Fibroblast of lung (primary cell): ENCODE results near the gene PTPRU. TPM values are rescaled to one million over a fixed set of nuclear protein-coding genes. Genes with fewer than 3 reads are reported as not detected.

Experiments used
- DNase-seq, 2 donors: peaks; one replicate each; pipeline versions ENCODE4 v3.0.0 to v3.0.0-alpha.2; 2010; ENCODE audit warnings: low read depth in 2 of 2
- H2AFZ ChIP-seq: 2 replicates; pipeline ENCODE4 v1.5.1; 2012; ENCODE audit warnings: low read length, control low read depth, inconsistent platforms
- H3K27ac ChIP-seq: 2 replicates; pipeline ENCODE4 v1.5.1; 2011; ENCODE audit warnings: low read length, control low read depth; ENCODE audit not compliant: insufficient read depth
- H3K27me3 ChIP-seq: 2 replicates; pipeline ENCODE4 v1.5.1; 2011; ENCODE audit warnings: mild to moderate bottlenecking, low read length; ENCODE audit not compliant: control insufficient read depth, insufficient read depth
- H3K36me3 ChIP-seq: 2 replicates; pipeline ENCODE4 v1.5.1; 2011; ENCODE audit warnings: low read length; ENCODE audit not compliant: control insufficient read depth, insufficient read depth
- H3K4me1 ChIP-seq: 2 replicates; pipeline ENCODE4 v1.5.1; 2011; ENCODE audit warnings: low read length; ENCODE audit not compliant: control insufficient read depth, insufficient read depth; ENCODE audit errors: extremely low read depth
- H3K4me2 ChIP-seq: 2 replicates; pipeline ENCODE4 v1.5.1; 2011; ENCODE audit warnings: low read length, control low read depth; ENCODE audit not compliant: insufficient read depth; ENCODE audit errors: extremely low read depth
- H3K4me3 ChIP-seq, 4 experiments: fragments of 200-600 bp in 1 of 4; sonication (generic) in 1 of 4; replicated peaks in 1 of 4; 2 replicates each; pipeline ENCODE4 v1.5.1; 2011 to 2016; ENCODE audit warnings: low read length in 4 of 4, low read depth in 3 of 4, mild to moderate bottlenecking in 3 of 4, control low read depth in 2 of 4, inconsistent platforms in 1 of 4, mixed read lengths in 1 of 4; ENCODE audit not compliant: insufficient read depth in 1 of 4; ENCODE audit errors: control extremely low read depth in 1 of 4
- H3K79me2 ChIP-seq: 2 replicates; pipeline ENCODE4 v1.5.1; 2012; ENCODE audit warnings: mild to moderate bottlenecking, low read length, inconsistent platforms; ENCODE audit not compliant: control insufficient read depth, insufficient read depth
- H3K9ac ChIP-seq: 2 replicates; pipeline ENCODE4 v1.5.1; 2011; ENCODE audit warnings: mild to moderate bottlenecking, low read length, control low read depth; ENCODE audit not compliant: insufficient read depth
- H3K9me3 ChIP-seq: 2 replicates; pipeline ENCODE4 v1.5.1; 2012; ENCODE audit warnings: low read depth, low read length; ENCODE audit not compliant: control insufficient read depth, insufficient read depth
- H4K20me1 ChIP-seq: 2 replicates; pipeline ENCODE4 v1.5.1; 2011; ENCODE audit warnings: low read length; ENCODE audit not compliant: control insufficient read depth, insufficient read depth; ENCODE audit errors: extremely low read depth
- CTCF ChIP-seq, 2 donors: IDR thresholded peaks in 1 of 2; conservative IDR thresholded peaks in 1 of 2; 1 replicate in 1 of 2; 2 replicates in 1 of 2; pipeline ENCODE4 v1.5.1; 2011 to 2012; ENCODE audit warnings: low read length in 2 of 2, control low read depth in 1 of 2, inconsistent platforms in 1 of 2, low read depth in 1 of 2, mild to moderate bottlenecking in 1 of 2
- EZH2 ChIP-seq: IDR thresholded peaks from 2 replicates; pipeline ENCODE4 v1.5.1; 2012; ENCODE audit warnings: low read length, control low read depth, mild to moderate bottlenecking; ENCODE audit errors: missing control alignments
- polyA plus RNA-seq, 2 donors: library from polyadenylated mRNA; depleted of rRNA in 1 of 2; stranded (reverse) in 1 of 2; unstranded in 1 of 2; fragments of >200 nt; gene quantifications; 2 replicates each; pipeline ENCODE4 v1.2.1, GENCODE V29; 2011 to 2012; ENCODE audit warnings: missing spikeins in 1 of 2
- total RNA-seq: library from RNA; depleted of rRNA; stranded (reverse); fragments of >200 nt; gene quantifications from 2 replicates; pipeline ENCODE4 v1.2.1, GENCODE V29; 2014

The PTPRU gene
- total and polyA plus RNA-seq, 2 donors (not counting 1 experiment from before 2014, with no cell fraction given) = 1.4 to 25.8 TPM

DNA sequence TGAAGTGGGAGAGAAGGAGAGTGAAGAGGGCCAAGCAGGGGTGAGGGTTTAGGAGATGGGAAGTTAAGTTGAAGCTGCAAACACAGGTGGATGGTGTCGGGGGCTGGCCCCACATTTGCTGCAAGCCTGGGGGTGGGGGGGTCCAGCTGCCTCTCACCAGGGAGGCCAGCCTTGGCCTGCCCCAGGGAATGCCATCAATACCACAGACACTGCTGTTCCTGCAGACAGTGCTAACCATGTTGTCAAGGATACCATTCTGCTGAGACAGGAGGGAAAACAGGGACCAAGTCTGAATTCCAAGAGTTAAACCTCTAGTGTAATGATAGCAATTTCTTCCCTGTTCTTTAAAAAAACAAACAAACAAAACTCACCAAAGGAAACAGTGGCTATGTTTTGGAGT, 13.6 kb upstream of the PTPRU start:
- no peak overlapping the region for H3K9ac ChIP-seq
- H4K20me1 ChIP-seq = no peaks in the 10 kb centered on the region
- TF ChIP-seq EZH2 = no peak
- H3K79me2 ChIP-seq = no peaks in the 10 kb centered on the region
- no peak overlapping the region for H2AFZ ChIP-seq
- no peak overlapping the region for H3K27ac ChIP-seq
- H3K9me3 ChIP-seq = no peaks in the 10 kb centered on the region
- H3K4me1 ChIP-seq = no peaks in the 10 kb centered on the region
- H3K27me3 ChIP-seq = no peaks in the 10 kb centered on the region
- no peak overlapping the region for H3K4me2 ChIP-seq
- peak in 1 of 2 donors; percentile 23 for DNase-seq
- H3K4me3 ChIP-seq = no peak overlapping the region
- no peaks in the 10 kb centered on the region for H3K36me3 ChIP-seq

GRCh38 chr1:29223521-29223920, 12.8 kb upstream of the PTPRU start:
- no peak for TF ChIP-seq EZH2
- H3K4me3 ChIP-seq = no peak overlapping the region
- no peak overlapping the region for H2AFZ ChIP-seq
- no peaks in the 10 kb centered on the region for H3K9me3 ChIP-seq
- H3K36me3 ChIP-seq = no peaks in the 10 kb centered on the region
- no peaks in the 10 kb centered on the region for H3K4me1 ChIP-seq
- H4K20me1 ChIP-seq = no peaks in the 10 kb centered on the region
- H3K27me3 ChIP-seq = no peaks in the 10 kb centered on the region
- H3K27ac ChIP-seq = no peak overlapping the region
- H3K4me2 ChIP-seq = no peak overlapping the region
- H3K79me2 ChIP-seq = no peaks in the 10 kb centered on the region
- no peak for DNase-seq
- H3K9ac ChIP-seq = no peak overlapping the region

- no peaks in the 10 kb centered on the region for H4K20me1 ChIP-seq
Observed at GRCh38 chr1:29224356-29224837, 11.9 kb upstream of the PTPRU start.

More at GRCh38 chr1:29224356-29224837, 11.9 kb upstream of the PTPRU start:
- Histone ChIP-seq H3K4me3 (no peak overlapping the region), H3K27me3 (no peaks in the 10 kb centered on the region), H3K9me3 (no peaks in the 10 kb centered on the region), H3K36me3 (no peaks in the 10 kb centered on the region), H3K79me2 (no peaks in the 10 kb centered on the region), H3K4me1 (no peaks in the 10 kb centered on the region), H3K4me2 (no peak overlapping the region), H2AFZ (no peak overlapping the region), H3K27ac (no peak overlapping the region), H3K9ac (no peak overlapping the region)
- no peak for DNase-seq
- TF ChIP-seq CTCF (conservative IDR thresholded peaks at IDR 0.05 in 1 of 2, IDR thresholded peaks at IDR 0.05 in 1 of 2; ENCODE audit: low read depth in 1 of 2, low read length in 2 of 2) = no peak
- TF ChIP-seq EZH2 = no peak
